MM.1S (cell line): ENCODE data around the gene PRDM5.

Experiments used
- DNase-seq: peaks from one replicate; pipeline ENCODE4 v3.0.0-alpha.2; 2015
- H2AFZ ChIP-seq: fragments of 300-600 bp; sonication (generic); 2 replicates; pipeline ENCODE4 v1.6.0; 2016; ENCODE audit warnings: antibody characterized with exemption, low read length
- H3F3A ChIP-seq: fragments of 300-600 bp; sonication (generic); 2 replicates; pipeline ENCODE4 v1.6.1; 2016; ENCODE audit warnings: mild to moderate bottlenecking, antibody characterized with exemption, low read length, moderate library complexity, mixed read lengths; ENCODE audit not compliant: insufficient read depth
- H3K27ac ChIP-seq: fragments of 300-600 bp; sonication (generic); 2 replicates; pipeline ENCODE4 v1.5.1; 2016; ENCODE audit warnings: mild to moderate bottlenecking, low read length
- H3K27me3 ChIP-seq: fragments of 300-600 bp; sonication (generic); replicated peaks from 2 replicates; pipeline ENCODE4 v1.6.0; 2016; ENCODE audit warnings: low read length; ENCODE audit not compliant: insufficient read depth
- H3K36me3 ChIP-seq: fragments of 300-600 bp; sonication (generic); replicated peaks from 2 replicates; pipeline ENCODE4 v1.6.1; 2016; ENCODE audit warnings: mild to moderate bottlenecking, low read length, mixed read lengths; ENCODE audit not compliant: insufficient read depth
- H3K4me1 ChIP-seq: fragments of 300-600 bp; sonication (generic); 2 replicates; pipeline ENCODE4 v1.6.1; 2016; ENCODE audit warnings: low read length, mixed read lengths
- H3K4me2 ChIP-seq: fragments of 300-600 bp; sonication (generic); 2 replicates; pipeline ENCODE4 v1.6.0; 2016; ENCODE audit warnings: low read depth, low read length
- H3K4me3 ChIP-seq: fragments of 300-600 bp; sonication (generic); 2 replicates; pipeline ENCODE4 v1.5.1; 2016; ENCODE audit warnings: low read length, mixed read lengths
- H3K79me2 ChIP-seq: fragments of 300-600 bp; sonication (generic); 2 replicates; pipeline ENCODE4 v1.6.1; 2016; ENCODE audit warnings: mixed run types, low read length, mixed read lengths
- H3K9ac ChIP-seq: fragments of 300-600 bp; sonication (generic); 2 replicates; pipeline ENCODE4 v1.6.1; 2016; ENCODE audit warnings: low read length, mixed read lengths
- H3K9me2 ChIP-seq: fragments of 300-600 bp; sonication (generic); replicated peaks from 2 replicates; pipeline ENCODE4 v1.6.1; 2016; ENCODE audit warnings: mild to moderate bottlenecking, low read length, mixed read lengths; ENCODE audit not compliant: insufficient read depth
- H3K9me3 ChIP-seq: fragments of 300-600 bp; sonication (generic); replicated peaks from 2 replicates; pipeline ENCODE4 v1.6.1; 2016; ENCODE audit warnings: mild to moderate bottlenecking, low read length, mixed read lengths; ENCODE audit not compliant: insufficient read depth
- H4K20me1 ChIP-seq: fragments of 300-600 bp; sonication (generic); 2 replicates; pipeline ENCODE4 v1.6.1; 2016; ENCODE audit warnings: mild to moderate bottlenecking, low read length, moderate library complexity, mixed read lengths; ENCODE audit not compliant: insufficient read depth
- EZH2 ChIP-seq: fragments of 300-600 bp; sonication (generic); optimal IDR thresholded peaks from 2 replicates; pipeline ENCODE3; 2017; ENCODE audit warnings: low read depth, mild to moderate bottlenecking, antibody characterized with exemption, low read length, mixed read lengths
- EZH2phosphoT487 ChIP-seq: fragments of 300-600 bp; sonication (generic); IDR thresholded peaks from 2 replicates; pipeline ENCODE4 v1.6.1; 2018; ENCODE audit warnings: antibody characterized with exemption, low read length
- TF ChIP-seq, protein P1 (sequence below): fragments of 300-600 bp; sonication (generic); IDR thresholded peaks from 2 replicates; pipeline ENCODE4 v1.5.1; 2016; ENCODE audit warnings: antibody characterized with exemption, low read length, mixed read lengths

PRDM5 gene

DNA sequence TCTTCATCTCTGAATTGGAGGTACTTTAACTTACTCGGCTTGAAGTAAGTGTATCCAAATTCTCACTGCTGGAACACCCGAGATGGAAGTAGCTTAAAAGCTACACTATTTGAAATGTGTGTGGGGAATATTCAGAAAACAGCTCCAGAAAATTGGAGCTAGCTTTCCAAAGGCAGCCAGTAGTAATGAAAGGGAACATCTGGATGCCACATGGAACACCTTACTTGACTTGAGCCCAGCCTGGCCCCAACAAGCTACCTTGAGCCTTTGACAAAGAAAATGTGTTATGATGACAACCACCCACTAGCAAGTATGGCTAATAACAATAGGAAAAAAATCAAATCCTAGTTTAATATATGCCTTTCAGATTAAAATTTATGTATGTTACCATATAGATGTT, 161.5 kb downstream of the PRDM5 start:
- Histone ChIP-seq H4K20me1 (no peaks in the 10 kb centered on the region), H3K9me3 (no peaks in the 10 kb centered on the region; the same call in 1 of the 2 replicates), H3K27ac (no peak overlapping the region), H3K9me2 (no peaks in the 10 kb centered on the region), H3K4me2 (no peak overlapping the region), H2AFZ (no peak overlapping the region), H3K27me3 (no peaks in the 10 kb centered on the region), H3K4me1 (peaks cover 35% of the 10 kb centered on the region), H3K9ac (no peak overlapping the region), H3F3A (peaks cover 21% of the 10 kb centered on the region), H3K4me3 (no peak overlapping the region), H3K36me3 (no peaks in the 10 kb centered on the region; the same call in 1 of the 2 replicates), H3K79me2 (0 out of 2 replicates have a peak, but pooled peaks cover 2% of the 10 kb centered on the region)
- no peak for DNase-seq
- TF ChIP-seq, protein P1, sequence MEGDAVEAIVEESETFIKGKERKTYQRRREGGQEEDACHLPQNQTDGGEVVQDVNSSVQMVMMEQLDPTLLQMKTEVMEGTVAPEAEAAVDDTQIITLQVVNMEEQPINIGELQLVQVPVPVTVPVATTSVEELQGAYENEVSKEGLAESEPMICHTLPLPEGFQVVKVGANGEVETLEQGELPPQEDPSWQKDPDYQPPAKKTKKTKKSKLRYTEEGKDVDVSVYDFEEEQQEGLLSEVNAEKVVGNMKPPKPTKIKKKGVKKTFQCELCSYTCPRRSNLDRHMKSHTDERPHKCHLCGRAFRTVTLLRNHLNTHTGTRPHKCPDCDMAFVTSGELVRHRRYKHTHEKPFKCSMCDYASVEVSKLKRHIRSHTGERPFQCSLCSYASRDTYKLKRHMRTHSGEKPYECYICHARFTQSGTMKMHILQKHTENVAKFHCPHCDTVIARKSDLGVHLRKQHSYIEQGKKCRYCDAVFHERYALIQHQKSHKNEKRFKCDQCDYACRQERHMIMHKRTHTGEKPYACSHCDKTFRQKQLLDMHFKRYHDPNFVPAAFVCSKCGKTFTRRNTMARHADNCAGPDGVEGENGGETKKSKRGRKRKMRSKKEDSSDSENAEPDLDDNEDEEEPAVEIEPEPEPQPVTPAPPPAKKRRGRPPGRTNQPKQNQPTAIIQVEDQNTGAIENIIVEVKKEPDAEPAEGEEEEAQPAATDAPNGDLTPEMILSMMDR: no peak
- no peak for TF ChIP-seq EZH2phosphoT487
- TF ChIP-seq EZH2: no peak

- H3K9ac ChIP-seq: no peak overlapping the region
These were observed 162.5 kb downstream of the PRDM5 start for GRCh38 chr4:120760047-120760446.

DNA sequence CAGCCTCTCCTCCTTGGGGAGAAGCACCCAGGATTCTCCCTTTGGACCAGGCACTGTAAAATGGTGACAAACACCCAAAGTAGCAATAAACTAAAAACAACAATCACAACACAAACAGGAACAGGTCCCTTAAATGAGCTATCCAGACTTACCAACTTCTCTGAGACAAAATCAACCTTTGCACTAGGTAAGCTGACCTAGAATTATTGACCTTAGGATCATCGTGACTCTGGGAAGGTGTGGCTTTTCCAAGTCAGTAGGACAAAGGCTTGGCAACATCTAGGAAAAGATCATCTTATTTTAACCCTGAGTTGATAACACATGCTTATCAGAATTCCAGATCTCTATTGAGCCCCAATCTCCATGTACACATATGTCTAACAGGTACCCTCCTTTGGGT, 166.7 kb downstream of the PRDM5 start:
- no peak overlapping the region for H3K27ac ChIP-seq

More at GRCh38 chr4:120760047-120760446, 162.5 kb downstream of the PRDM5 start:
- Histone ChIP-seq H3K79me2 (0 out of 2 replicates have a peak, but pooled peaks cover 2% of the 10 kb centered on the region), H4K20me1 (no peaks in the 10 kb centered on the region), H3K4me1 (peaks cover 29% of the 10 kb centered on the region), H3K4me2 (no peak overlapping the region), H3K27me3 (no peaks in the 10 kb centered on the region), H3F3A (peaks cover 14% of the 10 kb centered on the region), H3K9me3 (no peaks in the 10 kb centered on the region; the same call in 1 of the 2 replicates), H3K4me3 (no peak overlapping the region), H3K36me3 (no peaks in the 10 kb centered on the region; the same call in 1 of the 2 replicates), H3K27ac (no peak overlapping the region), H3K9me2 (no peaks in the 10 kb centered on the region), H2AFZ (no peak overlapping the region)
- no peak for DNase-seq
- TF ChIP-seq EZH2phosphoT487: no peak
- TF ChIP-seq, protein P1: no peak

More for the DNA sequence above, 166.7 kb downstream of the PRDM5 start:
- DNase-seq: no peak
- Histone ChIP-seq H4K20me1 (no peaks in the 10 kb centered on the region), H3F3A (peaks cover 8% of the 10 kb centered on the region), H3K79me2 (no peaks in the 10 kb centered on the region), H3K9ac (no peak overlapping the region), H3K9me2 (no peaks in the 10 kb centered on the region), H3K4me1 (peaks cover 28% of the 10 kb centered on the region), H3K36me3 (no peaks in the 10 kb centered on the region; the same call in 1 of the 2 replicates), H2AFZ (no peak overlapping the region), H3K4me3 (no peak overlapping the region), H3K27me3 (no peaks in the 10 kb centered on the region), H3K4me2 (no peak overlapping the region), H3K9me3 (no peaks in the 10 kb centered on the region; the same call in 1 of the 2 replicates)
- TF ChIP-seq EZH2phosphoT487 (no peak), EZH2 (no peak)
- TF ChIP-seq, protein P1: no peak
